ENCODE results near the gene TEX264.

The TEX264 gene

DNA sequence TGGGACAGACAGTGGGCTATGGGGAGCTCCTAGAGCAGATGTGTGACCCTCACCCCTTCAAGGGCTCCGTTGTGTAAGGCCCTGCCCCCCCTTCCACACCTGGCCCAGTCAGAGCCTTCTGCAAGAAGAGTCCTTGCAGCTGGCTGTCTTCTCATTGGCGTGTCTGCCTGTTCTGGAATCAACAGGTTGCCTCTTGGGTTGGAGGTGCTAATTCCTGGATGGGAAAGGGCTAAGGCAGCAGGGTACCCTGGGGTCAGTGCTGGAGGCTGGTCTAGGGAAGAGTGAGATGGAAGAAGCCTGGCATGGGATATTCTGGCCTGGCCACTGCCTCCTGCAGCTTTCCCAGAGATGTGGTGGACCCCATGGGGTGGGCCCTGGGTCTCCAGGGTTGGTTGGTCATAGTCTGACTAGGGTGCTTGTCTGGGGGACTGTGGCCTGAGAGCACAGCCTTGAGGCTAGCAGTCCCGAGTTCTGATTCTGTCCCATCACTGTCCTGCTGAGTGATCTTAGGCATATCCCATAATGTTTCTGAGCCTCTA, 5.1 kb downstream of the TEX264 start:
- no peak for DNase-seq

DNA sequence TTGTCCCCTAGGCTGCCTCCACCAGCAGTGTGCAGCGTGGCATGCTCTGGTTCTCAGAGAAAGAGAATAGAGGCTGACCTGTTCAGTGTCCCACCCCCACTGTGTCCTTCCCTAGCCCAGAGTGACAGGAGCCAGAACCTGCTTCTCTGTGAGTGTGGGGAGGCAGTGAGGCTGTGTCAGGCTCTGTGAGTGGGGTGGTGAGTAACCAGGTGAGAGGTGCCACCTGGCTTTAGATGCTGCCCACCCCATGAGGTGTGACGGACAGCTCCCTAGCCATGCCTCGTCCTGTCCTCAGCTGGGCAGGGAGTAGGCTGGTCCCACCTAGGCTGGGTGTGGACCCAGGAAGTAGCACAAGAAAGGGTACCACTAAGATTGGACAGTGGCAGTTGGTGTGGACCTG, 6.3 kb downstream of the TEX264 start:
- no peak for DNase-seq

DNA sequence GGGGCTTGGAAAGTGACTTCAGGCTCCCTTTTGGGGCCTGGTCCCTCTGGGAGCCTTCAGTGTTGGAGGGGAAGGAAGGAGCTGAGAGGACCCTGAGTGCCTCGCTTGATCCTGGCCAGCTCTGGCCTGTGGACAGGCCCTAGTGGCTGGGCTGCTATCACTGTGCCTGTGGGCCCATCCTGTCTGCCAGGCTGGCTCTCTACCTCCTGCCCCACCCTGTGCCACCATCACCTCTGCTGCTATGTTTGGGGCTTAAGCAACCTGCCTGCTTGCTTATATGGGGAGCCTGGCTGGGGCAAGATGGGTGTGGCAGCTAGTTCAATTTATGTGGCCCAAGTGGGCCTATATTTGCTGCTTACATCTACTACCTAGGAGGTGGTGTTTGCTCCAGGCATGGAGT, 7.1 kb downstream of the TEX264 start:
- no peak for DNase-seq

DNA sequence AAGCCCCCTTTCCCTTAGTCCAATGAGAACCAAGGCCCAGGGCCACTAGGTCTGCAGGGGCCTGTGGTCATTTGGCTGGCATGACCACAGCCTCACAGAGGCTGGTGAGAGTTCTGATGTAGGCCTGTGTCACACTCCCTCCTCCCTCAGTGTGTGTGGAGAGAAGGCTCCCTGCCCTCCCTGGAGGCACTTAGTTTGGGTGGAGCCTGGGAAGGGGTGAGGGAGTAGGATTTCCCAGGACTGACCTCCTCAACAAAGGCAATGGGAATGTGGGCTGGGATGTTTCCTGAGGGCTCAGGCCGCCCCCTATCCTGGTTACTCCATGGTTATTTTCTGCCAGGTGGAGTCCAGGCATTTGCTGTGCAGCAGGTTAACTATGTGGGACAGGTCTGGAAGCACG, 7.6 kb downstream of the TEX264 start:
- no peak for DNase-seq

DNA sequence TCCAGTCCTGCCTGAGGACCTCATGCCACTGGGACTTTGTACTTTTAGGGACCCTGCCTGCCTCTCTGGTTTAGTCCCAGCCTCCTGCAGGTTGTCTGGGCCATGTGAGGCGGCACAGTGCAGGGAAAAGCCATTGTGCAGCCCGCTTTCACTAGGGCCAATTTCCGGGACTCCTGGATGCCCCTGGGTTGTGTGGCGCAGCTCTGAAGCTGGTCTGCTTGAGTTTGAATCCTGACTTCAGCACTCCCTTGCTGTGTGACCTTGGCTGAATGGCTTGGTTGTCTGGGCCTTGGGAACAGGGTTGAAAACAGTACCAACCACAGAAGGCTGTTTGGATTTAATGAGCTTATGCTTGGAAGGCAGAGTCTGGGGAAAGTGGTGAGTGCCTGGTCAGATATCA, 8.3 kb downstream of the TEX264 start:
- DNase-seq: no peak

DNA sequence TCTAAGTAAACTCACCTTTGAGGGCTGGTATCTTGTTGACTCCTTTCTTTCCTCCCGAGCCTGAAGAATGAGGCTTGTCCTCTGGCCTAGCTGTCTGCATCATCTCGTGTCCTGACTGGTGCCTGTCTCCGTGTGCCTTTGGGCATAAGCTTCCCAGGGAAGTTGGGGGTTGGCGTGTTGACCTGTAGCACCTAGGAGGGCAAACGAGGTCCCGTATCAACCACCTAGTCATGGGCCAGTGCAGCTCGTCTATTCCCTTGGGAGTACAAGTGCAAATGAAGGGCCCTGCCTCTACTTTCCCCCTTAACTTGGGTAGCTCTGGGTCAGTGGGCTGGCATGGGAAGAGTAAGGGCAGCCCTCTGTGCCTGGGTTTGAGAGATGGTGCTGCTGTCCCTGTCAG, 8.7 kb downstream of the TEX264 start:
- no peak for DNase-seq

DNA sequence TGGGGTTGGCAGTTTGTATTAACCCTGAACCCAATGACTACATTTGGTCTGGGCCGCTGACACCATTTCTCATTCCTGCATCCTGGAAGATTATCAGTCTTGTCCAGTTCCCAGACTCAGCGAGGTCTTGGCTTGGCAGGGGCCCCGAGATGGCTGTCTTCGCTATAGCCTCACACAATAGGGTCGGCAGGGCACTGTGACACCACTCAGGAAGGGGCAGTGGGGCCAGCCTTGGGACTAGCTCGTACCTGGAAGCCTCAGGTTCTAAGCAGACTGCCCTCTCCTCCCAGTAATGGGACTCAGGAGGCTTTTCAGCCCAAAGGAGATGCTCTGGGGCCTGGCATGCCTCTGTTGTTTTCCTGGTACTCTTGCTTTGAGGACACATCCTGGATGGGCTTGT, 9.1 kb downstream of the TEX264 start:
- no peak for DNase-seq

DNA sequence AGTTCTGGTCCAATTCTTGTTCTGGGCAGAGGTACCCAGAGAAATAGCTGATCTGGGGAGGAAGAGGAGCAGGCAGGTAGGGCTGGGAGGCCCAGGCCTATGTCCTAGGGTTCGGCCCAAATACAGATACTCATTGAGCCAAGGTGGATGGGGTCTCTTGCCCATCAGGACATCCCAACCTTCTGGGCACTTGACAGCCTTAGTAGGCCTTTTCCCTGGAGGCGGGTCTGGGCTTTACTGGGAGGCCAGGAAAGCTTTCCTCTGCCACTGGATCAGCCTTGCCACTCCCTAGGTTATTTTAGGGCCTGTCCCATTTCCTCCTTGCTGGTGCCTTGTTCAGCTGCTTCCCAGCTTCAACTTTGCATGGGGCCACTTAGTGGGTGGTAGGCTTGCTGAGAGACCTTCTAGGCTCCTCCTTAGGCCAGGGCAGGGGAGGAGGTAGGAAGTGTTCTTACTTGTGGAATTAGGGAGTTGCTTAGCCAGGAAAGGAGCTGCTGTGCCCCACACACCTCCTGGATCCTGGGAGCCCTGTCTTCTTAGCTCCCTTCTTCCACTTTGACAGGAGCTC, 9.7 kb downstream of the TEX264 start:
- DNase-seq: no peak

DNA sequence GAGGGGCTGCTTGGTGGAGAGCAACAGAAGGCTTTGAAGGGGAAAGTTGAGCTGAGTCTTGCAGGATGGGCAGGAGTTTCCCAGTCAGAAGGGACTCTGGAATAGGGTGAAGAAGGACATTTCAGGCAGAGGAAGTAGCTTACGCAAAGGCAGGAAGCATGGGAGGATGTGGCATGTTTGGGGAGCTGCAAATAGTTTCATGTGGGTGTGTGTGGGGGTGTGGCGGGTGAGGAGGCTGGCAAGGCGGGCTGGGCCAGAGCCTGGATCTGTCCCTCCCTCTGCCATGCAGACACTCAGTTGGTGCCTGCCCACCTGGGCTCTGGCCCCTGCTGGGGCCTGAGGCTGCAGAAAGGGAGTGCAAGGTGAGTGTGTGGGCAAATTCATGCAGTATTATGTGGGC, 10.4 kb downstream of the TEX264 start:
- DNase-seq: no peak

DNA sequence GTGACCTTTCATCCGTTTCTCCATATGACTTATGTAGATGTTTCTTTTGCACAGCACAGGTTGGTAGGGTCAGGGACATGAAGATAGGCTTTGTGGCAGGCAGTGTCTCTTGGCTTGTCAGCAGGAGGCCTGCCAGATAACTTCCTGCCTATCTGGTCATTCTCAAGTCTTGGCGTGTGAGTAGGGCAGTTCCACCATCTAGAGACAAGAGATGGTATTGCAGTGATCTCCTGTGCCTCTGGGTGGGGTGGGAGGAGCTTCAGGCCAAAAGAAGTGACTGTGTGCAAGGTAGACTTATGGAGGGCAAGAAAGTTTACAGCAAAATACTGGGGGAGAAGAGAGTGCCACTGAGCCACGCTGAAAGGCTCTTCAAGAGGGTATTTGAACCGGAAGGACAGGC, 11.0 kb downstream of the TEX264 start:
- DNase-seq: peak; percentile 80

DNA sequence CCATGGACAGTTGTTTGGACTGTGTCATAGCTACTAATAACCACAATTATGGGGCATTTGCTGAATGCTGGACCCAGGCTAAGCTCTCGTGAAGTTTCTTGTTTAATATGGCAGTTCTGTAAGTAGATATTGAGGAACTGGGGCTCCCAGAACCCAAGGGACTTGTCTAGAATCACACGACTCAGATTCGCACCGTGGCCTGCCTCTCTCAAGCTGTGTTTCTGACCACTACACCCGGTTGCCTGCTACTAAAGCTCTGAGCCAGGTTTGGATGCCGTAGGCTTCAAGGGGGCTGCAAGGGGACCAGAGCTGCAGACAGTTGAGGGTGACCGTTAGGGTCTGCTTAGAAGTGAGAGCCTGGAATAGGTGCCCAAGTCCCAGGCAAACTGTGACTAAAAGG, 11.5 kb downstream of the TEX264 start:
- DNase-seq: no peak

DNA sequence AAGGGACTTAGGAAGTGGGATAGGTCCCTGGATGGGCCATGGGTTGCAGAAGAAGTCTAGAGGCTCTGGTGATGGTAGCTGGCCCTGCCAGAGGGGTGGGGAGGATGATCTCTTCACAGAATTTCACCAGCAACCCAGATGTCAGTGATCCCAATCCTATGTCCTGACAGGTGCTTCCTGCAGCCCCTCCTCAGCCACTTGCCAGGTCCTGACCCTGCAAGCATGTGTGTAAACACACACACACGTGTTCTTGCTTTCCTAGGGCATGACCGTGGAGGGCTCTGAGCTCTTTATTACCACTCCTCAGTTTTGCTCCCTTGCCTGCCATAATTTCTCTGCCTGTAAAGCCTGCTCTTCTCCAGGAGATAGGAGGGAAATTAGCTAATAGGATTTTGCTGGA, 12.5 kb downstream of the TEX264 start:
- DNase-seq: no peak

DNA sequence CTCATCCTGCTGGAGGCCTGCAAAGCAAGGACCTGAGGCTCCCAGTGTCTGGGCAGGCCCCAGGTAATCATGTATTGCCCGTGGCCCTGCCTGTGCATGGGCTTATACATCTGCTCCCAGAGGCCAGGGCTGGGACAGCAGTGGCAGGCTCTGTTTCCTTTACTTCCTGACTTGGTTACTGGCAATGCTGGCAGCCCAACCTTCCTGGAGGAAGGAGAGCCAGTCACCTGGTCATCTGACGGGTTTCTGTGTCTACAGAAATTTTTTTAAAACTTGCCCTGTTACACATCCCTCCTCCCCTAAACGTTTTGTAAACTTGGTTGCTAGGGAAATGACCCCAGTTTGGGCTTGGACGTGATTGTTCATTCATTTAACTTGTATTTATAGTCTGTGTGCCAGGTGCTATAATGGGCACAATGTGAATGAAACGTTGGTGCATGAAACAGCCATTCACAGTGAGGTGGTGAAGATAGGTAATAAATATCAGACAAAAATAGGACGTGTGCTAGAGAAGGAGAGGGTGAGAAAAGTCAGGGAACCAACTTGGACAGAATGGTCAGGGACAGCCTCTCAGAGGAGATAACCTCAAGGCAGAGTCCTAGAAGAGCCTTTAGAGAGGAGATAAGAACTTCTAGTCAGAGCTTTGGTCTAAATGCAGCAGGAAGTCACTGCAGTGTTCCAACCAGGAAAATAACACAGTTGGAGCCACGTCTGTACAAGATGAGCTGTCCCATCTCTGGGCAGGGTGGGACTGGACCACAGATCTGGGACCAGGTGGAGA, 14.1 kb downstream of the TEX264 start:
- no peak for DNase-seq

DNA sequence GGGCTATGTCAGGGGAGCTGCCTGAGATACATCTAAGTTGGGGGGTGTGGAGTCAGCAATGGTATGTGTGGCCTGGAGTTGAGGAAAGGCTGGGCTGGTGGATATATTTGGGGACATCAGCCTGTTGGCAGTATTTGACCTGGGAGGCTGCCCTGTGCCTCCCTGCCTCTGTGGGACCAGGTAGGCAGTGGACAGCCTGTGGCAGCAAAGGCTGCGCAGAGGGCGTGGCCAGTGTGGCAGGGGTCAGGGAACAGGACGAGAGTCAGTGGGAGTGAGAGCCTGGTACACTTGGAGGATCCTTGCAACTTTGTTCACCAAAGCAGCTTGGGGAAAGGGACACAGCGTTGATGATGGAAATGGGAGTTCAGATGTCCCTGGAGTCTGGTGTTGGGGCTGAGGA, 15.0 kb downstream of the TEX264 start:
- no peak for DNase-seq

DNA sequence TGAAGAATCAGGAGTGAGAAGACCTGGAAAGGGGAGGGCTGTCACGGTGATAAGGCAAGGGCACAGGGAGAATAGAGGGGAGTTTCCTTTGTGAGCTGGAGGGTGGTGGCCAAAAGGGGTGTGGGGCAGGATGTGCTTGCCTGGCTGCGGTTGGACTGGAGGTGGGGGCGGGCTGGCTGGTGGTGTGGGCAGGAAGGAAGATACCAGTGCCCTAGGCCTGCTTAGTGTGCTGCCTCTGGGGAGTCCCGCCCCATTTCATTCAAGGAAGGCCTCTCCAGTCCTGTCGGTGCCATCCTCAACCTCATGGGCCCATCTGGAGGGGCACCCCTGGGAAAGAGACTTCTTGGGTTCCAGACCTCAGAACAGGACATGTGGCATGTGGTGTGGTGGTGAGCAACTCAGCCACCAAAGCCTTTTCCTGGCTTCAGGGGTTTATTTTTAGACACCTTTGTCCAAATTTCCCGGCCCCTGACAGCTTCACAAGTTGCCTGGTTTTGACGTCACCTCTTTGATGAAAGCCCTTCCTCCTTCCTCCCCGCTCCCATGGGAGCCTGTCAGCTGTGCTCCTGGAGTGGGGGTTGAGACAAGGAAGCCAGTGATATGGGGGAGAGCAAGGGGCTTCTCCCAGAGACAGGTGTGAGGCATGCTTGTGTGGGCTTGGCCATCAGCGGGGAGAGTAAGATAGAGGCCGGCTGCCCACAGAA, 15.6 kb downstream of the TEX264 start:
- no peak for DNase-seq

DNA sequence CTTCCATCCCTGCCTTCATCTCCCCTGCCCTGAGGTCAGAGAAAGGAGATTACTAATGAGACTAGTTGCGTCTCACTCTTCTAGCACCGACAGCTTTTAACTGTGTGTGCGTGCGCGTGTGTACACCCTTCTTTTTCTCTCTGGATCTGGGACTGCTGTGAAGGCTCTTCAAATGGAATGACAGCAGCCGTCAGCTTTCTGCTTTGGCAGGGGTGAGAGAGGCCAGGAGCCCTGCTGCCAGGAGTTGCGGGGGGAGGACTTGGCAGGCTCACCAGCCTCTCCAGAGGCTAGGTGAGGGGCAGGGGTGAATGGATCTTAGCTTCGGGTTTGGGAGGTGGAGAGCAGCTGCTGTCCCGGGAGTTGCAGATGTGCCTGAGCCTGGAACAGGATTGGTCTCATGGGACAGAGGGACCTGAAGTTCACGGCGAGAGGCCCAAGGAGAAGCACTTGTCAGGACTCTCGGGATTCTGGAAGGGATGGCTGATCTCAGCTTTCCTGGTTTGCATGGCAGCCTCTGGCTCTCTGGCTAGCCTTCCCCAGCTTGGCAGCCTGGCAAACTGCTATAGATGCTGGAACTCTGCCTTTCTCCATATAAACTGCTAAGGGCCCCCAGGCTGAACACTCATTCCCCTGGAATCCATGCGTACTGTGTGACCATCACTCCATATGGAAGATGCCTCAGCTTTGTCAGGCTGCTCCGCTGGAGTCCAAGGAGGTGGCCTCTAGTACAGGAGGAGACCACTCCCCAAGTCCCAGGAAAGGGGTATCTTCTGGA, 16.6 kb downstream of the TEX264 start:
- no peak for DNase-seq

DNA sequence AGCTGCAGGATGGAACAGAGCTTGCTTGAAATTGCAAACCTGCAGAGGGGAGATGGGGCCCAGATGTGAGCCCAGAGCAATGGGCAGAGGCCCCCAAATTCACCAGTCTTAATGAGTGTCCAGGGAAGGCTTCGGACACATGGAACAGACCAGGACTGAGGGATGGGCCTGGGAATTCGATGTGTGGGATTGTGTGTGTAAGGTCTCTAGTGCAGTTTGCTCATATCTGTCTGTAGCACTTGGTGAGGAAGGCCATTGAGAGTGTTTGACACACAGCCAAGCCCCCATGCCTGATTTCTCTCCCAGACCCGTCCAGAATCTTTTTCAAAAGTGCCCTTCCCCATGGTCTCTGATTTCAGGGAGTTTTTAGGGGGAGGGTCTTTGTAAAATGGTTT, 17.2 kb downstream of the TEX264 start:
- no peak for DNase-seq

DNA sequence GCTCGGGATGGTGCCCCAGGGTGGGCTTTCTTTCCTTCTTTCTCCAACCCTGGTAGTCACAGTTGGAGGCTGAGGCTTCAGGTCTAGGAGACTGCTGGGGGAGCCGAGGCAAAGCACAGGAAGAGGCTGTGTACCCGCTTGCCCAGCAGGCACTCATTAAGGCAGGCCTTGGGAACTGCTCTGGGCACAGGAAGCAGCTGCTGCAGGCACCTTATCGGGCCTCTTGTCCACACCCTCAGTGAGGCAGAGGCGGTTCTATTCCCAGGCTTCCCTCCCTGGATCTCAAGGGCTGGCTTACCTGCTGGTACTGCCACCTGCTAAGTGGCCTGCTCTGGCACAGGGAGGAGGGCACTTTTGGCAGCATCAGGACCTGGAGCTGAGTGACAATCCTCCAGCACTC, 20.0 kb downstream of the TEX264 start:
- no peak for DNase-seq

DNA sequence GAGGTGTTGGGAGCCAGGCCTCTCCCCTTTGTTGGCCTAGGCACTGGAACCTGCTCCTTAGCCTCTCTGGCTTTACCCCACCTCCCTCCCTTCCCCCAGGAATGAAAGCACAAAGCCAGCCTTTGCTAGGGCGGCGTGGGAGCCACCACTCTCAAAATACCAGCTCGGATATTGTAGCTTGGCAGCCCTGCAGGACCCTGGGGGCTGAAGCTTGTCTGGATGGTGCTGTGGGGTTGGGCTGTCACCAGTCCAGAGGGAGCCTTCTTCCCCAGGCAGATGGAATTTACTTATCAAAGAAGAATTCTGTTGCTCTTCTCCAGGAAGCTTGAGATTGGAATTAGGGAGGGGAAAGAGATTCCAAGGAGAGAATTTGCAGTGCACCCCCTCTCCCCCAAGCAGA, 20.9 kb downstream of the TEX264 start:
- DNase-seq: no peak

DNA sequence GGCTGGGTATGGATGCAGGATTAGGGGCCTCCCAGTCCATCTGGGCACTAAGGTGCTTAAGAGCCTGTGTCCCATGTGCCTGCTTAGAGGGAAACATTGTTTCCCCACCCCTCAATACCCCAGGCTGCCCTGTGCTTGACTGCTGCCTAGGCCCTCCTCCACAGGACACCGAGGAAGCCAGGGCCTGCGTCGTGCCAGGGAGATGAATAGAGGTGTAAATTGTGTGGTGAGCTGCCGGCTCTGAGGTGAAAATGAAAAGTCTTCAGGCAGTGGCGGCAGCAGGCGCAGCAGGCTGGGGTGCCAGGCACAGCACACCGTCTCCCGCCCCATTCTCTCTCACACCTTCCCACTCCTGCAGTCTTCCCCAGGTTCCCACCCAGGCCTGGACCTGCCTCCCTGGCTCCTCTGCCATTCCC, 21.9 kb downstream of the TEX264 start:
- no peak for DNase-seq

DNA sequence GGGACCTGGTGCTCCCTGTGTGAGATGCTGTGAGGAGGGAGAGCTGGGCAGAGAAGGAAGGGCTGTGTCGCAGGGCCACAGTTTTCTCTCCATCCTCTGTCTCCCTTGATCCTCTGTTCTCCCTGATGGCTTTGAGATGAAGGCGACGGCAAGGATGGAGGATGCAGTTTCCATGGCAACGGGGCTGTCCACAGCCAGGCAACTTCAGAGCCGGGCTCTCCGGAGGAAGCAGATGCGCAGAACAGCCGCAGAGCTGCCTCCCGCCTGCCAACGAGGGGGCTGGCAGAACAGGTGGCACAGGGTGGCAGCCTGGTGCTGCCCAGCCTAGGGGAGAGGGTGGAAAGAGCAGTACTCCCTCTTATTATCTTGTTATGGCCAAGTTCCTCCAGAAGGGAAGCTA, 25.9 kb downstream of the TEX264 start:
- peak; percentile 57 for DNase-seq

DNA sequence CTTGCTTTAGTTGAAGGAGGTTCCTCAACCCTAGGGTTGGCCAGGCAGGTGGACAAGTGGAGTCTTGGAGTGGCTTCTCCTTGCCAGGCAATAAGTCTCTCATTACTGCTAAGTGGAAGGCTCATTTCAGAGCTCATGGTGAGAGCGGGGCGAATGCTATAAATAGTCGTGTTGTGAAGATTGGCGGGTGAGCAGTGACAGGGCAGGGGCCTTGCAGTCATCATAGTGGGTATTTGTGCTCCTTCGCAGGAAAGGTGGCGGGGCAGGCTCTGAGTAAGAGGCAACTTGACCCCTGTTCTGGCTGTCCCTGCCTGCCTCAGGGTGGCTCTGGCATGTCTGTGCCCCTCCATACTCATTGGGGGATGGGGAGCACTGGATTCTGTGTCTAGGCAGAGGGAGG, 27.2 kb downstream of the TEX264 start:
- DNase-seq: no peak

DNA sequence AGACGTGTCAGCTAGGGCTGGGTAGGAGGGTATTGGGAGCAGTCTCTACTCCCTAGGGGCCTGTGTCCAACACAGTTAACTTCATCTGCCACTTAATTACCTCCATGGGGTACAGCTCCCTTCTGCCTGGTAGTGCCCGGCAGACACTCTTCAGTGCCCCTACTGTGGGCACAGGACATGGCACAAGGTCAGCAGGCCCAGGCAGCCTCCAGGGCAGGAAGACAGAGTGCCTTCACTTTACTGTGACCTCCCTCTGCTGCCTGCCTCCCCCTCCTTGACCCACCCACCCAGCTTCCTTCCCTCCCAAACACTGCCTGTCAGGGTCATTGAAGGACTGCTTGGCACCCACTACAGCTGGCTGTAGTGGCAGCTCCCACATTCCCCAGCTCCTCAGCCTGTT, 29.4 kb downstream of the TEX264 start:
- no peak for DNase-seq
